Gastrocnemius medialis (tissue), 4 donors: ENCODE data around the gene FBLN2. TPM values are rescaled to one million over a fixed set of nuclear protein-coding genes. Genes with fewer than 3 reads are reported as not detected.
A peak's percentile ranks its signal among the peaks of the same experiment; 100 is the strongest.

Experiments used
- ATAC-seq, 2 donors: fragments of 150-250 bp; one replicate each; pipeline ENCODE4 v1.9.1; 2016
- DNase-seq, 2 donors: peaks; one replicate each; pipeline ENCODE4 v3.0.0-alpha.2; 2019
- H3K27ac ChIP-seq, 4 donors: fragments of 200-600 bp; sonication (generic); 1 replicate in 1 of 4; 2 replicates in 3 of 4; pipeline ENCODE4 v1.5.1; 2016 to 2018; ENCODE audit warnings: mild to moderate bottlenecking in 2 of 4, moderate library complexity in 1 of 4
- H3K27me3 ChIP-seq, 3 donors: fragments of 200-600 bp; sonication (generic) in 2 of 3; 1 replicate in 1 of 3; 2 replicates in 2 of 3; pipeline versions ENCODE4 v1.5.1 to v1.6.0; 2016 to 2019; ENCODE audit warnings: mild to moderate bottlenecking in 1 of 3, moderate library complexity in 1 of 3
- H3K36me3 ChIP-seq, 2 donors: fragments of 200-600 bp; sonication (generic) in 1 of 2; one replicate each; pipeline ENCODE4 v1.5.1; 2017 to 2018
- H3K4me1 ChIP-seq, 2 donors: fragments of 200-600 bp; sonication (generic) in 1 of 2; one replicate each; pipeline ENCODE4 v1.5.1; 2016 to 2017; ENCODE audit warnings: mild to moderate bottlenecking in 2 of 2
- H3K4me3 ChIP-seq, 4 donors: fragments of 200-600 bp; sonication (generic) in 3 of 4; 1 replicate in 1 of 4; 2 replicates in 3 of 4; pipeline ENCODE4 v1.5.1; 2016 to 2019; ENCODE audit warnings: mild to moderate bottlenecking in 2 of 4
- H3K9me3 ChIP-seq, 3 donors: fragments of 200-600 bp; sonication (generic) in 2 of 3; 1 replicate in 1 of 3; 2 replicates in 2 of 3; pipeline ENCODE4 v1.5.1; 2016 to 2019
- POLR2A ChIP-seq, 2 donors: fragments of 450-650 bp; IDR thresholded peaks; one replicate each; pipeline ENCODE4 v1.6.1; 2017; ENCODE audit warnings: antibody characterized with exemption in 2 of 2, mild to moderate bottlenecking in 2 of 2, moderate library complexity in 2 of 2
- in situ Hi-C, 4 donors: fragments of 200-750 bp; cut with MboI; loops; one replicate each; pipeline versions ENCODE4 v1.15.0 to v1.8.0; 2017; ENCODE audit warnings: low sequenced_read_pairs in 4 of 4
- intact Hi-C: fragments of 100-400 bp; cut with DNase I; formaldehyde crosslinking; loops from one replicate; pipeline ENCODE4 v1.15.1; 2023; ENCODE audit warnings: low total_unique reads
- total RNA-seq, 4 donors: library from RNA; depleted of rRNA; stranded (reverse); fragments of >200 nt; gene quantifications; one replicate each; pipeline versions ENCODE4 v1.1.0 to v1.2.3, GENCODE V29; 2016
- TF ChIP-seq, protein P1 (sequence below), 5 experiments: fragments of 450-650 bp in 3 of 5; fragments of 200-600 bp in 2 of 5; sonication (generic) in 2 of 5; IDR thresholded peaks in 4 of 5; conservative IDR thresholded peaks in 1 of 5; 1 replicate in 4 of 5; 2 replicates in 1 of 5; pipeline ENCODE4 v1.5.1; 2016 to 2019; ENCODE audit warnings: antibody characterized with exemption in 5 of 5, mild to moderate bottlenecking in 3 of 5, moderate library complexity in 3 of 5

Gene FBLN2
- total RNA-seq, 4 donors from 2014 or later, result 28.9 to 45.7 (median 34.0) TPM

DNA sequence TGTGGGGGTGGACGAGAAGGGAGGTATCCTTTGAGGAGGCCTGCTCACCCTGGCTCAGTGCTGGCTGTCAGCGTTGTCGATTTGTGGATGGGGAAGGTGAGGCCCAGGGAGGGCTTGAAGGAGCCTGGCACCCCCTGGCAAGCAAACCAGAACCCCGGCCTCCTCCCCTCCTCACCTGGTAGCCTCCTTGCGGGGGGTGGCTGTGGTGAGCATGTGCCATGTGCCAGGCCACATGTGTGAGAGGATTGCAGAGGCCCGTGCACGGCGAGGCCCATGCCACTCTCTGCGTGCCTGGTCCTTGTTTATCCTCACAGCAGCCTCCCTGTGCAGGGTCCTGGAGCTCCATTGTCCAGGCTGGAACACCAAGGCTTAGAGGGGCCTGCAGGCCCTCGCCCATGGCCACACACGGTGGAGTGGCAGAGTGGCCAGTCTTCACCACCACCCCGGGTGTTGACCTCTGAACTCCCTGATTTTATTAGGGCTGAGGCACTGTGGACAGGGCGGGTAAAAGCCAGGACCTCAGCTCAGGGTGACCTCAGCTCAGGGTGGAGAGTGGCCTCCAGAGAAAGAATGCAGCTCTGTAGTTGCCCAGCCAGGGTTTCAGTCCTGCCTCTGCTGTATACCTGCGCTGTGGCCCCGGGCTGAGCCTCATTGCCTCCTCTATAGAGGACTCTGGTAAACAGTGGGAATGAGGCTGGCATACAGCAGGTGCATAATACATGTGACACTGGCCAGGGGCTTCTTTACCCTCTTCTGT is 39.7 kb upstream of the FBLN2 start:
- intact Hi-C loops, result no loop called here
- no peaks in the 10 kb centered on the region for H3K36me3 ChIP-seq
- in situ Hi-C loops, result no loop called here
- no peaks in the 10 kb centered on the region for H3K27me3 ChIP-seq
- ATAC-seq (no peak), DNase-seq (no peak)
- H3K4me3 ChIP-seq, result no peak overlapping the region
- no peaks in the 10 kb centered on the region for H3K9me3 ChIP-seq
- H3K27ac ChIP-seq, result no peak overlapping the region
- TF ChIP-seq POLR2A (IDR thresholded peaks at IDR 0.05), result no peak
- TF ChIP-seq, protein P1, sequence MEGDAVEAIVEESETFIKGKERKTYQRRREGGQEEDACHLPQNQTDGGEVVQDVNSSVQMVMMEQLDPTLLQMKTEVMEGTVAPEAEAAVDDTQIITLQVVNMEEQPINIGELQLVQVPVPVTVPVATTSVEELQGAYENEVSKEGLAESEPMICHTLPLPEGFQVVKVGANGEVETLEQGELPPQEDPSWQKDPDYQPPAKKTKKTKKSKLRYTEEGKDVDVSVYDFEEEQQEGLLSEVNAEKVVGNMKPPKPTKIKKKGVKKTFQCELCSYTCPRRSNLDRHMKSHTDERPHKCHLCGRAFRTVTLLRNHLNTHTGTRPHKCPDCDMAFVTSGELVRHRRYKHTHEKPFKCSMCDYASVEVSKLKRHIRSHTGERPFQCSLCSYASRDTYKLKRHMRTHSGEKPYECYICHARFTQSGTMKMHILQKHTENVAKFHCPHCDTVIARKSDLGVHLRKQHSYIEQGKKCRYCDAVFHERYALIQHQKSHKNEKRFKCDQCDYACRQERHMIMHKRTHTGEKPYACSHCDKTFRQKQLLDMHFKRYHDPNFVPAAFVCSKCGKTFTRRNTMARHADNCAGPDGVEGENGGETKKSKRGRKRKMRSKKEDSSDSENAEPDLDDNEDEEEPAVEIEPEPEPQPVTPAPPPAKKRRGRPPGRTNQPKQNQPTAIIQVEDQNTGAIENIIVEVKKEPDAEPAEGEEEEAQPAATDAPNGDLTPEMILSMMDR (IDR thresholded peaks at IDR 0.05 in 4 of 5, conservative IDR thresholded peaks at IDR 0.05 in 1 of 5), result no peak
- peaks cover 0 to 11% of the 10 kb centered on the region in 2 donors for H3K4me1 ChIP-seq

DNA sequence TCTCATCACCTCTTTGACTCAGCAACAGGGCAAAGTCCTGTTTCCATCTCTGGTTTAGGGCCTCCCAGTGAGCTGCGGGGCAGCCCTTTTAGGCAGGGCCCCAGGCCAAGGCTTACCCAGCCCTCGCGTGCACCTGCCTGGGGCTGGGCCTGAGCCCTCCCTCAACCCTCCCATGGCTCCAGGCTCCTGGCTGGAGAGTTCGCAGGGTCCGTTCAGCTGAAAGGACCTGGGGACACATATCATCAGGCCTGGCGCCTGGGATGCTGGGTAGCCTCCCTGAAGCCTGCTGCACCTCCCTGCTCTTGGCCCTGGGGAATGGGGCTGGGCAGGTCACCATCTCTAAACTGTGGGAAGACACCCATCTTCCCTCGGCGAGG is 39.1 kb upstream of the FBLN2 start:
- ATAC-seq (no peak), DNase-seq (no peak)
- no peaks in the 10 kb centered on the region for H3K27me3 ChIP-seq
- no peaks in the 10 kb centered on the region for H3K36me3 ChIP-seq
- no peaks in the 10 kb centered on the region for H3K9me3 ChIP-seq
- intact Hi-C loops (no loop called here), in situ Hi-C loops (no loop called here)
- H3K4me1 ChIP-seq, result peaks cover 0 to 11% of the 10 kb centered on the region in 2 donors
- TF ChIP-seq, protein P1 (IDR thresholded peaks at IDR 0.05 in 4 of 5, conservative IDR thresholded peaks at IDR 0.05 in 1 of 5), result no peak
- TF ChIP-seq POLR2A (IDR thresholded peaks at IDR 0.05), result no peak
- H3K4me3 ChIP-seq, result no peak overlapping the region
- no peak overlapping the region for H3K27ac ChIP-seq

DNA sequence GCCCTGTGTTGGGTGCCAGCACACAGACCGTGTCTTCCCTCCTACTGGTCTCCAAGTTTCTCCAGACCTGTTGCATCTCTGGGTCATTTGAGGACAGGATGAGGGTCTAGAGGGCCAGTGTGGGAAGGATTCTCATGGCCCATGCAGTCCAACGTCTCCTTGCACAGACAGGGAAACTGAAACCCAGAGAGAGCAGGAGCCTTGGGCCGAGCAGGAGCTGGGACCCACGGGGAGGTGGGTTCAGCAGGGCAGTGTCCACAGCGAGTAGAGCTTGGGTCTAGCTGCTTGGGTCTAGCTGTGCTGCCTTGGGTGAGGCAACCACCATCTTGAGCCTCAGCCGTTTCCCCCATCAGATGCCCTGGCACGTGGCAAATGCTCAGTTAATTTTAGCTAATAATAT is 36.5 kb upstream of the FBLN2 start:
- Histone ChIP-seq H3K27me3 (no peaks in the 10 kb centered on the region), H3K9me3 (no peaks in the 10 kb centered on the region), H3K4me3 (no peak overlapping the region), H3K36me3 (no peaks in the 10 kb centered on the region), H3K27ac (peak overlapping the region in 1 of 4 donors; percentile 80), H3K4me1 (peaks cover 10 to 23% of the 10 kb centered on the region in 2 donors)
- TF ChIP-seq, protein P1 (IDR thresholded peaks at IDR 0.05 in 4 of 5, conservative IDR thresholded peaks at IDR 0.05 in 1 of 5), result no peak
- TF ChIP-seq POLR2A (IDR thresholded peaks at IDR 0.05), result no peak
- intact Hi-C loops (no loop called here), in situ Hi-C loops (no loop called here)
- ATAC-seq (no peak), DNase-seq (no peak)

DNA sequence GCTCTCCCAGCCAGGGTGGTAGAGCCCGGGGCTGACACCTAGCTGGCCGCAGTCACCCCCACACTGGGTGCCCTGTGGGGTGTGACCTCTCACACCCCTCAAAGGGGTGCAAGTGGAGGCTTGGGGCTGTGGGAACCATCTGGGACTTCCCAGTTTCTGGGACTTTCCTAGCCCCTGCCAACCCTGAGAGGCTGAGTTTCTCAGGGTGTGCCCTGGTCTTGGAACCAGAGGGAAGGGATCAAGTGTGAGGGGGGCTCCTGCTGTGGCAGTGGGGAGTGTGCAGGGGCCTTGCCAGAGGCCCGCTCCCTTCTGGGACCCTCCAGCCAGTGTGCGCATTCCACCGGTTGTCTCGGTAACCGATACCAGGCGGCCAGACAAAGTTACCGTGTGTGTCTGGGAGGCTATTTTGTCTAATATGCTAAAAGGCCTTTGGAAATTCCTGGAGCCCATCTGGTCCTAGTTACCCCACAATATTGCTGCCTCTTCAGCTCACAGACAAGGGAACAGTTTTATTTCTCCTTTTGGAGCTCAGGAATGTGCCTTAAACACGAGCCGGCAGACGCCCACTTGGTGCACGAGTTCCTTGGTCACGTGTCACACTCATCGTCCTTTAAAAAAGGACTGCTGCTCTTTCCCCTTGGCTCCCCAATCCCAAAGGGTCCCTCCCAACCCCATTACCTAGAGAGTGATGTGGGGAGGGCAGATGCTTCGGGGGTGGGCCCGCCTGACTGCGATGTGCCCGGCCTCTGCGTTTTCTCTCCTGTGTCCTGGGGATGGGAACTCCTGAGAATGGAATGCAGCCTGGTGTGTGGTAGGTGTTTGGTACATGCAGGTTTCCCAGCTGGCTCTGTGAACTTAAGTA is 35.6 kb upstream of the FBLN2 start:
- no peak for TF ChIP-seq POLR2A (IDR thresholded peaks at IDR 0.05)
- TF ChIP-seq, protein P1 (IDR thresholded peaks at IDR 0.05 in 4 of 5, conservative IDR thresholded peaks at IDR 0.05 in 1 of 5), result no peak
- DNase-seq (peak in 1 of 2 donors; percentile 56), ATAC-seq (peak in 1 of 2 donors; percentile 27)
- Histone ChIP-seq H3K27me3 (no peaks in the 10 kb centered on the region), H3K9me3 (no peaks in the 10 kb centered on the region), H3K4me3 (no peak overlapping the region), H3K36me3 (no peaks in the 10 kb centered on the region), H3K4me1 (peaks cover 18 to 25% of the 10 kb centered on the region in 2 donors), H3K27ac (peak overlapping the region; percentile 52 to 80 (median 60))
- in situ Hi-C loops (no loop called here), intact Hi-C loops (no loop called here)
